ENCODE measurements around the gene FBLN1.

The FBLN1 gene, protein sequence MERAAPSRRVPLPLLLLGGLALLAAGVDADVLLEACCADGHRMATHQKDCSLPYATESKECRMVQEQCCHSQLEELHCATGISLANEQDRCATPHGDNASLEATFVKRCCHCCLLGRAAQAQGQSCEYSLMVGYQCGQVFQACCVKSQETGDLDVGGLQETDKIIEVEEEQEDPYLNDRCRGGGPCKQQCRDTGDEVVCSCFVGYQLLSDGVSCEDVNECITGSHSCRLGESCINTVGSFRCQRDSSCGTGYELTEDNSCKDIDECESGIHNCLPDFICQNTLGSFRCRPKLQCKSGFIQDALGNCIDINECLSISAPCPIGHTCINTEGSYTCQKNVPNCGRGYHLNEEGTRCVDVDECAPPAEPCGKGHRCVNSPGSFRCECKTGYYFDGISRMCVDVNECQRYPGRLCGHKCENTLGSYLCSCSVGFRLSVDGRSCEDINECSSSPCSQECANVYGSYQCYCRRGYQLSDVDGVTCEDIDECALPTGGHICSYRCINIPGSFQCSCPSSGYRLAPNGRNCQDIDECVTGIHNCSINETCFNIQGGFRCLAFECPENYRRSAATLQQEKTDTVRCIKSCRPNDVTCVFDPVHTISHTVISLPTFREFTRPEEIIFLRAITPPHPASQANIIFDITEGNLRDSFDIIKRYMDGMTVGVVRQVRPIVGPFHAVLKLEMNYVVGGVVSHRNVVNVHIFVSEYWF

DNA sequence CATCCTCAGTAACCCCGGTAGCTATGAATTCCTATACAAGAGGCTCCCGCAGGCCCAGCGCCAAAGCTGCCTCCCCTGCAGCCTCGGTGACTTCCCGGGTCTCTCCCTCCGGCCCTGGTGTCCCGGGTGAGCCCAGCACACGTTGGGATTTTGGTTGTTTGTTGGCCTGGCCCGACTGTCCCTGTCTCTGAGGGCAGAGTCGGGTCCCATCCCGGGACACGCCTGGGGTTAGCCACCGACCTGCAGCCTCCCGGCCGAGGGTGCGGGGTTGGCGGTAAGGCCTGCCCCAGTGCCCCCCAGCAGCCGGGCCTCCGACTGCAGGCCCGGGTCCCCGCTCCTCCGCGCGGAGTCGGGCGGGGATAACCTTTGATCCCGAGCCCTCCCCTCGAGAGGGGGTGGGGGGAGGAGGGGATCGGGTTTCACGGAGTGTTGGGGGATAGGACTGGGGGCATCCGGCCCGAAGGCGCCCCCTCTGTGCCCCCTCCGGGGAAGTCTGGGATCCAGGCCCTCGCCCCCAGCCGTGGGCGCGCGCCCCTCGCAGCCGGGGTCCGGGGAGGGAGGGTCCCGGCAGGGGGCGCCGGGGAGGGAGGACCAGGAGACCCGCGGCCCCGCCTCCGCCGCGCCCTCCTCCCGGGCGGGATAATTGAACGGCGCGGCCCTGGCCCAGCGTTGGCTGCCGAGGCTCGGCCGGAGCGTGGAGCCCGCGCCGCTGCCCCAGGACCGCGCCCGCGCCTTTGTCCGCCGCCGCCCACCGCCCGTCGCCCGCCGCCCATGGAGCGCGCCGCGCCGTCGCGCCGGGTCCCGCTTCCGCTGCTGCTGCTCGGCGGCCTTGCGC, at the start of gene FBLN1:
Gene FBLN1, plus strand, starts transcription at position 669 of the 835 bp plus-strand sequence. Its CDS starts 103 bp downstream, at position 772.
- Histone ChIP-seq H3K9me3 (ENCODE audit: control insufficient read depth, insufficient read depth, low read depth, low read length) (no peaks in the 10 kb centered on the region), H3K4me1 (ENCODE audit: control insufficient read depth, insufficient read depth, low read length) (peaks cover 9% of the 10 kb centered on the region), H3K27ac (ENCODE audit: extremely low read depth, low read depth, low read length) (peak within 1 kb of the TSS; percentile 77; the same call in 1 of the 2 replicates), H3K36me3 (ENCODE audit: control insufficient read depth in 2 of 2, insufficient read depth in 1 of 2, low read length in 2 of 2) (peaks cover 0 to 3% of the 10 kb centered on the region in 2 experiments; a peak in 1 of 3 replicates), H3K4me3 (ENCODE audit: low read depth, low read length) (peak within 1 kb of the TSS; percentile 57)
- ChIA-PET POLR2A (interaction anchor here (1.0 kb wide), 1 partner anchor 339 kb away, joined by 3 read pairs; the partner anchor contains the start of gene NUP50), CTCF (interaction anchor here (0.9 to 1.3 kb wide), 2 partner anchors 10 to 233 kb away, joined by 4 read pairs; no protein-coding TSS in a partner anchor)
- TF ChIP-seq, protein P1, sequence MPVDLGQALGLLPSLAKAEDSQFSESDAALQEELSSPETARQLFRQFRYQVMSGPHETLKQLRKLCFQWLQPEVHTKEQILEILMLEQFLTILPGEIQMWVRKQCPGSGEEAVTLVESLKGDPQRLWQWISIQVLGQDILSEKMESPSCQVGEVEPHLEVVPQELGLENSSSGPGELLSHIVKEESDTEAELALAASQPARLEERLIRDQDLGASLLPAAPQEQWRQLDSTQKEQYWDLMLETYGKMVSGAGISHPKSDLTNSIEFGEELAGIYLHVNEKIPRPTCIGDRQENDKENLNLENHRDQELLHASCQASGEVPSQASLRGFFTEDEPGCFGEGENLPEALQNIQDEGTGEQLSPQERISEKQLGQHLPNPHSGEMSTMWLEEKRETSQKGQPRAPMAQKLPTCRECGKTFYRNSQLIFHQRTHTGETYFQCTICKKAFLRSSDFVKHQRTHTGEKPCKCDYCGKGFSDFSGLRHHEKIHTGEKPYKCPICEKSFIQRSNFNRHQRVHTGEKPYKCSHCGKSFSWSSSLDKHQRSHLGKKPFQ (tag by site-specific recombination; IDR thresholded peaks at IDR 0.05), result no peak
- TF ChIP-seq ZNF76 (tag by site-specific recombination; IDR thresholded peaks at IDR 0.05; ENCODE audit: borderline replicate concordance, low read depth) (no peak), ZNF350 (tag by site-specific recombination; IDR thresholded peaks at IDR 0.05) (no peak), ZNF747 (tag by site-specific recombination; IDR thresholded peaks at IDR 0.05) (no peak), ZNF394 (tag by site-specific recombination; IDR thresholded peaks at IDR 0.05; ENCODE audit: borderline replicate concordance) (no peak), ZNF174 (tag by site-specific recombination; IDR thresholded peaks at IDR 0.05) (no peak), OSR2 (tag by site-specific recombination; IDR thresholded peaks at IDR 0.05) (no peak), ZNF510 (tag by site-specific recombination; IDR thresholded peaks at IDR 0.05; ENCODE audit: insufficient replicate concordance) (no peak), ZNF404 (tag by site-specific recombination; IDR thresholded peaks at IDR 0.05) (no peak), ZNF777 (tag by site-specific recombination; IDR thresholded peaks at IDR 0.05; ENCODE audit: borderline replicate concordance) (no peak), GLIS1 (tag by site-specific recombination; IDR thresholded peaks at IDR 0.05) (peak; percentile 92), ZNF311 (tag by site-specific recombination; IDR thresholded peaks at IDR 0.05; ENCODE audit: borderline replicate concordance) (no peak), REPIN1 (tag by site-specific recombination; IDR thresholded peaks at IDR 0.05; ENCODE audit: low read depth) (no peak), ZNF629 (tag by site-specific recombination; IDR thresholded peaks at IDR 0.05) (peak; percentile 14; the same call in 1 of the 2 replicates), ZNF121 (tag by site-specific recombination; IDR thresholded peaks at IDR 0.05) (no peak), ZNF138 (tag by site-specific recombination; IDR thresholded peaks at IDR 0.05; ENCODE audit: borderline replicate concordance) (no peak), ZNF776 (tag by site-specific recombination; IDR thresholded peaks at IDR 0.05; ENCODE audit: borderline replicate concordance) (no peak), ZBTB20 (tag by site-specific recombination; IDR thresholded peaks at IDR 0.05) (peak; percentile 51; the same call in 1 of the 2 replicates), TCF7L2 (IDR thresholded peaks at IDR 0.05; ENCODE audit: borderline replicate concordance, low read depth, low read length) (peak; percentile 77; the same call in 1 of the 2 replicates)
- TF ChIP-seq, protein P2, sequence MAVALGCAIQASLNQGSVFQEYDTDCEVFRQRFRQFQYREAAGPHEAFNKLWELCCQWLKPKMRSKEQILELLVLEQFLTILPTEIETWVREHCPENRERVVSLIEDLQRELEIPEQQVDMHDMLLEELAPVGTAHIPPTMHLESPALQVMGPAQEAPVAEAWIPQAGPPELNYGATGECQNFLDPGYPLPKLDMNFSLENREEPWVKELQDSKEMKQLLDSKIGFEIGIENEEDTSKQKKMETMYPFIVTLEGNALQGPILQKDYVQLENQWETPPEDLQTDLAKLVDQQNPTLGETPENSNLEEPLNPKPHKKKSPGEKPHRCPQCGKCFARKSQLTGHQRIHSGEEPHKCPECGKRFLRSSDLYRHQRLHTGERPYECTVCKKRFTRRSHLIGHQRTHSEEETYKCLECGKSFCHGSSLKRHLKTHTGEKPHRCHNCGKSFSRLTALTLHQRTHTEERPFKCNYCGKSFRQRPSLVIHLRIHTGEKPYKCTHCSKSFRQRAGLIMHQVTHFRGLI (tag by site-specific recombination; IDR thresholded peaks at IDR 0.05), result no peak
- TF ChIP-seq, protein P3, sequence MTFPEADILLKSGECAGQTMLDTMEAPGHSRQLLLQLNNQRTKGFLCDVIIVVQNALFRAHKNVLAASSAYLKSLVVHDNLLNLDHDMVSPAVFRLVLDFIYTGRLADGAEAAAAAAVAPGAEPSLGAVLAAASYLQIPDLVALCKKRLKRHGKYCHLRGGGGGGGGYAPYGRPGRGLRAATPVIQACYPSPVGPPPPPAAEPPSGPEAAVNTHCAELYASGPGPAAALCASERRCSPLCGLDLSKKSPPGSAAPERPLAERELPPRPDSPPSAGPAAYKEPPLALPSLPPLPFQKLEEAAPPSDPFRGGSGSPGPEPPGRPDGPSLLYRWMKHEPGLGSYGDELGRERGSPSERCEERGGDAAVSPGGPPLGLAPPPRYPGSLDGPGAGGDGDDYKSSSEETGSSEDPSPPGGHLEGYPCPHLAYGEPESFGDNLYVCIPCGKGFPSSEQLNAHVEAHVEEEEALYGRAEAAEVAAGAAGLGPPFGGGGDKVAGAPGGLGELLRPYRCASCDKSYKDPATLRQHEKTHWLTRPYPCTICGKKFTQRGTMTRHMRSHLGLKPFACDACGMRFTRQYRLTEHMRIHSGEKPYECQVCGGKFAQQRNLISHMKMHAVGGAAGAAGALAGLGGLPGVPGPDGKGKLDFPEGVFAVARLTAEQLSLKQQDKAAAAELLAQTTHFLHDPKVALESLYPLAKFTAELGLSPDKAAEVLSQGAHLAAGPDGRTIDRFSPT (tag by site-specific recombination; IDR thresholded peaks at IDR 0.05), result peak; percentile 17; the same call in 1 of the 2 replicates
- TF ChIP-seq, protein P4, sequence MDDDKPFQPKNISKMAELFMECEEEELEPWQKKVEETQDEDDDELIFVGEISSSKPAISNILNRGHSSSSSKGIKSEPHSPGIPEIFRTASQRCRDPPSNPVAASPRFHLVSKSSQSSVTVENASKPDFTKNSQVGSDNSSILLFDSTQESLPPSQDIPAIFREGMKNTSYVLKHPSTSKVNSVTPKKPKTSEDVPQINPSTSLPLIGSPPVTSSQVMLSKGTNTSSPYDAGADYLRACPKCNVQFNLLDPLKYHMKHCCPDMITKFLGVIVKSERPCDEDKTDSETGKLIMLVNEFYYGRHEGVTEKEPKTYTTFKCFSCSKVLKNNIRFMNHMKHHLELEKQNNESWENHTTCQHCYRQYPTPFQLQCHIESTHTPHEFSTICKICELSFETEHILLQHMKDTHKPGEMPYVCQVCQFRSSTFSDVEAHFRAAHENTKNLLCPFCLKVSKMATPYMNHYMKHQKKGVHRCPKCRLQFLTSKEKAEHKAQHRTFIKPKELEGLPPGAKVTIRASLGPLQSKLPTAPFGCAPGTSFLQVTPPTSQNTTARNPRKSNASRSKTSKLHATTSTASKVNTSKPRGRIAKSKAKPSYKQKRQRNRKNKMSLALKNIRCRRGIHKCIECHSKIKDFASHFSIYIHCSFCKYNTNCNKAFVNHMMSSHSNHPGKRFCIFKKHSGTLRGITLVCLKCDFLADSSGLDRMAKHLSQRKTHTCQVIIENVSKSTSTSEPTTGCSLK (tag by site-specific recombination; IDR thresholded peaks at IDR 0.05), result no peak
- TF ChIP-seq, protein P5, sequence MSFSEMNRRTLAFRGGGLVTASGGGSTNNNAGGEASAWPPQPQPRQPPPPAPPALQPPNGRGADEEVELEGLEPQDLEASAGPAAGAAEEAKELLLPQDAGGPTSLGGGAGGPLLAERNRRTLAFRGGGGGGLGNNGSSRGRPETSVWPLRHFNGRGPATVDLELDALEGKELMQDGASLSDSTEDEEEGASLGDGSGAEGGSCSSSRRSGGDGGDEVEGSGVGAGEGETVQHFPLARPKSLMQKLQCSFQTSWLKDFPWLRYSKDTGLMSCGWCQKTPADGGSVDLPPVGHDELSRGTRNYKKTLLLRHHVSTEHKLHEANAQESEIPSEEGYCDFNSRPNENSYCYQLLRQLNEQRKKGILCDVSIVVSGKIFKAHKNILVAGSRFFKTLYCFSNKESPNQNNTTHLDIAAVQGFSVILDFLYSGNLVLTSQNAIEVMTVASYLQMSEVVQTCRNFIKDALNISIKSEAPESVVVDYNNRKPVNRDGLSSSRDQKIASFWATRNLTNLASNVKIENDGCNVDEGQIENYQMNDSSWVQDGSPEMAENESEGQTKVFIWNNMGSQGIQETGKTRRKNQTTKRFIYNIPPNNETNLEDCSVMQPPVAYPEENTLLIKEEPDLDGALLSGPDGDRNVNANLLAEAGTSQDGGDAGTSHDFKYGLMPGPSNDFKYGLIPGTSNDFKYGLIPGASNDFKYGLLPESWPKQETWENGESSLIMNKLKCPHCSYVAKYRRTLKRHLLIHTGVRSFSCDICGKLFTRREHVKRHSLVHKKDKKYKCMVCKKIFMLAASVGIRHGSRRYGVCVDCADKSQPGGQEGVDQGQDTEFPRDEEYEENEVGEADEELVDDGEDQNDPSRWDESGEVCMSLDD (tag by site-specific recombination; IDR thresholded peaks at IDR 0.05), result peak; percentile 64

All from HEK293 (cell line).